Sigmoid colon (tissue), 7 donors: ENCODE data around the gene RNF138. TPM values are rescaled to one million over a fixed set of nuclear protein-coding genes. Genes with fewer than 3 reads are reported as not detected.

Experiments used
- DNase-seq: peaks from one replicate; pipeline ENCODE4 v3.0.0-alpha.2; 2019
- H3K27ac ChIP-seq, 4 donors: fragments of 200-600 bp; sonication (generic); one replicate each; pipeline ENCODE4 v1.5.1; 2016 to 2019; ENCODE audit warnings: mild to moderate bottlenecking in 1 of 4
- H3K27me3 ChIP-seq, 3 donors: fragments of 200-600 bp; sonication (generic); one replicate each; pipeline ENCODE4 v1.5.1; 2019; ENCODE audit warnings: mild to moderate bottlenecking in 1 of 3
- H3K36me3 ChIP-seq, 4 donors: fragments of 200-600 bp; sonication (generic); one replicate each; pipeline ENCODE4 v1.5.1; 2016 to 2019
- H3K4me1 ChIP-seq, 4 donors: fragments of 200-600 bp; sonication (generic); one replicate each; pipeline ENCODE4 v1.5.1; 2017 to 2019
- H3K4me3 ChIP-seq, 4 donors: fragments of 200-600 bp; sonication (generic); one replicate each; pipeline ENCODE4 v1.5.1; 2017 to 2019; ENCODE audit warnings: mild to moderate bottlenecking in 2 of 4, moderate library complexity in 1 of 4
- H3K9me3 ChIP-seq, 4 donors: fragments of 200-600 bp in 3 of 4; sonication (generic) in 3 of 4; one replicate each; pipeline versions ENCODE4 v1.5.1 to v1.6.1; 2013 to 2019
- CTCF ChIP-seq, 4 experiments: fragments of 450-650 bp in 3 of 4; fragments of 200-600 bp in 1 of 4; IDR thresholded peaks; one replicate each; pipeline ENCODE4 v1.5.1; 2016 to 2019; ENCODE audit warnings: antibody characterized with exemption in 4 of 4, mild to moderate bottlenecking in 3 of 4, moderate library complexity in 2 of 4
- EP300 ChIP-seq, 4 donors: sonication (generic); formaldehyde crosslinking; IDR thresholded peaks; one replicate each; pipeline ENCODE4 v1.6.1; 2017; ENCODE audit warnings: antibody characterized with exemption in 4 of 4
- POLR2A ChIP-seq, 2 donors: fragments of 450-650 bp; IDR thresholded peaks; one replicate each; pipeline ENCODE4 v1.6.1; 2016; ENCODE audit warnings: antibody characterized with exemption in 2 of 2, mild to moderate bottlenecking in 2 of 2, moderate library complexity in 2 of 2
- POLR2AphosphoS5 ChIP-seq, 4 donors: sonication (generic); formaldehyde crosslinking; IDR thresholded peaks; one replicate each; pipeline ENCODE4 v1.6.1; 2017; ENCODE audit warnings: antibody characterized with exemption in 4 of 4
- WGBS, 2 donors: extraction: QIAGEN DNeasy Blood & Tissue Kit; methylation state at CpG; one replicate each; pipeline ENCODE4 v1.1.7; 2013; 5-methylcytosine and 5-hydroxymethylcytosine counted together
- intact Hi-C: fragments of 100-400 bp; cut with DNase I; formaldehyde crosslinking; loops from one replicate; pipeline ENCODE4 v1.15.1; 2023
- polyA plus RNA-seq, 3 donors: library from polyadenylated mRNA; stranded (reverse); fragments of 200-250 nt; gene quantifications; one replicate each; pipeline ENCODE4 v1.2.3, GENCODE V29; 2013
- total RNA-seq, 4 donors: library from RNA; depleted of rRNA; stranded (reverse); fragments of >200 nt; gene quantifications; one replicate each; pipeline ENCODE4 v1.1.0, GENCODE V29; 2016
- donor health status: healthy with polysubstance abuse.
- donor health status: Bipolar disorder and iron deficiency.
- donor health status: healthy.

Gene RNF138
- total RNA-seq (10 to 100 TPM in 3 of 4 donors, 1 to 10 TPM in 1; 8.3 to 26.3 (median 23.7) TPM), polyA plus RNA-seq (10 to 100 TPM; 22.4 to 47.4 (median 33.1) TPM)

GRCh38 chr18:32091724-32092421 is at the start of gene RNF138:
TSS of gene RNF138 (plus strand) at chr18:32091874. CDS start at chr18:32092777, 903 bp downstream.
- H3K9me3 ChIP-seq, result no peaks in the 10 kb centered on the region
- intact Hi-C loops, result loop anchor here (2.0 to 10.0 kb wide), 2 partner anchors 149 to 193 kb away; partner anchors contain the start of gene TRAPPC8
- 1% methylated on average over 75 of the region's 75 CpGs for whole genome bisulfite sequencing, 2 donors
- peak within 1 kb of the TSS; percentile 69 to 95 (median 78) for H3K4me3 ChIP-seq
- TF ChIP-seq EP300 (IDR thresholded peaks at IDR 0.05) (peak in 1 of 4 donors; percentile 6), CTCF (IDR thresholded peaks at IDR 0.05) (no peak), POLR2AphosphoS5 (IDR thresholded peaks at IDR 0.05) (peak; percentile 77 to 86 (median 81)), POLR2A (IDR thresholded peaks at IDR 0.05) (peak; percentile 41 to 64)
- peak; percentile 95 for DNase-seq
- no peaks in the 10 kb centered on the region for H3K36me3 ChIP-seq
- H3K27me3 ChIP-seq, result no peaks in the 10 kb centered on the region
- H3K27ac ChIP-seq, result peak within 1 kb of the TSS; percentile 94 to 100 (median 100)
- H3K4me1 ChIP-seq, result peaks cover 0 to 30% (median 21%) of the 10 kb centered on the region in 4 donors

GRCh38 chr18:32042337-32042736 is 49.3 kb upstream of the RNF138 start:
- DNase-seq, result no peak
- no peaks in the 10 kb centered on the region for H3K4me1 ChIP-seq
- no peak for TF ChIP-seq POLR2A (IDR thresholded peaks at IDR 0.05)
- no peak for TF ChIP-seq POLR2AphosphoS5 (IDR thresholded peaks at IDR 0.05)
- TF ChIP-seq CTCF (IDR thresholded peaks at IDR 0.05), result no peak
- no peak for TF ChIP-seq EP300 (IDR thresholded peaks at IDR 0.05)
- intact Hi-C loops, result no loop called here
- no peaks in the 10 kb centered on the region for H3K9me3 ChIP-seq
- H3K27me3 ChIP-seq, result no peaks in the 10 kb centered on the region
- H3K4me3 ChIP-seq, result no peak overlapping the region
- no peaks in the 10 kb centered on the region for H3K36me3 ChIP-seq
- H3K27ac ChIP-seq, result no peak overlapping the region

- Histone ChIP-seq H3K4me1 (no peaks in the 10 kb centered on the region), H3K27me3 (no peaks in the 10 kb centered on the region), H3K9me3 (no peaks in the 10 kb centered on the region), H3K4me3 (no peak overlapping the region), H3K36me3 (no peaks in the 10 kb centered on the region), H3K27ac (peak overlapping the region in 3 of 4 donors; percentile 25 to 37 (median 36))
- 56 to 57% methylated on average over 4 of the region's 4 CpGs for WGBS, 2 donors
- intact Hi-C loops, result no loop called here
- DNase-seq, result peak; percentile 72
- TF ChIP-seq EP300 (IDR thresholded peaks at IDR 0.05) (no peak), CTCF (IDR thresholded peaks at IDR 0.05) (no peak), POLR2A (IDR thresholded peaks at IDR 0.05) (no peak), POLR2AphosphoS5 (IDR thresholded peaks at IDR 0.05) (no peak)
Measured at GRCh38 chr18:32048507-32049091, 43.1 kb upstream of the RNF138 start.

- H3K4me3 ChIP-seq, result no peak overlapping the region
- no peaks in the 10 kb centered on the region for H3K9me3 ChIP-seq
- intact Hi-C loops, result no loop called here
- no peaks in the 10 kb centered on the region for H3K4me1 ChIP-seq
- no peak for TF ChIP-seq POLR2A (IDR thresholded peaks at IDR 0.05)
- no peak for TF ChIP-seq POLR2AphosphoS5 (IDR thresholded peaks at IDR 0.05)
- TF ChIP-seq CTCF (IDR thresholded peaks at IDR 0.05), result no peak
- no peak for TF ChIP-seq EP300 (IDR thresholded peaks at IDR 0.05)
- H3K27me3 ChIP-seq, result no peaks in the 10 kb centered on the region
- 63 to 65% methylated on average over 3 of the region's 3 CpGs for WGBS, 2 donors
- no peaks in the 10 kb centered on the region for H3K36me3 ChIP-seq
- no peak for DNase-seq
- peak overlapping the region in 3 of 4 donors; percentile 25 to 37 (median 36) for H3K27ac ChIP-seq
Measured at GRCh38 chr18:32049393-32050171, 42.1 kb upstream of the RNF138 start.
